HG03045 (cell line): Measurements from ENCODE around the gene MTRR.

Experiments
- ATAC-seq: cut with Tn5 transposase; IDR thresholded peaks from one replicate; pipeline ENCODE4 v1.9.1; 2021; ENCODE audit warnings: mild to moderate bottlenecking, moderate library complexity; ENCODE audit not compliant: unreplicated experiment

MTRR gene

GRCh38 chr5:7856855-7857254 is 12.1 kb upstream of the MTRR start:
- ATAC-seq: no peak

DNA sequence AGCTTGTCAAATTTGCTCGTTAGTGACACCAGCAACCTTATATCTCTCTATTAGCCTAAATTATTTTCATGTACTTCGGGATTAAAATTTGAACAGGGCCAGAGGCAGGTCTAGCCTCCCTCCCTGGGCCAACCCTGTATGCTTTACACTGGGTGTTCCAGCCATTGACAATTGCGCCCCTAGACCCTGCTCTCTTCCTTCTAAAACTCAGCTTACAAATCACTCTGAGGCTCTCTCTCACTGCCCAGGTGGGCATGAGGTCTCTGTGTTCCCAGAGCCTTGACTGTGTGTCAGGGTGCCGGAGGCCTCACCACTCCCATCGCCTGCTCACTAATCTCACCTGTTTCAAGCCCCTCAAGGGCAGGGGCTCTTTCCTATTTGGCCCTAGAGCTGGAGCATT is 11.6 kb upstream of the MTRR start:
- ATAC-seq: no peak

- ATAC-seq: no peak
Measured at GRCh38 chr5:7857926-7858632, 10.9 kb upstream of the MTRR start.

GRCh38 chr5:7866196-7866595 is 2.8 kb upstream of the MTRR start:
- ATAC-seq: no peak

GRCh38 chr5:7867260-7867659 is 1.7 kb upstream of the MTRR start:
- ATAC-seq: no peak

GRCh38 chr5:7868427-7868772 is 548 bp upstream of the MTRR start:
- peak; percentile 0 for ATAC-seq

DNA sequence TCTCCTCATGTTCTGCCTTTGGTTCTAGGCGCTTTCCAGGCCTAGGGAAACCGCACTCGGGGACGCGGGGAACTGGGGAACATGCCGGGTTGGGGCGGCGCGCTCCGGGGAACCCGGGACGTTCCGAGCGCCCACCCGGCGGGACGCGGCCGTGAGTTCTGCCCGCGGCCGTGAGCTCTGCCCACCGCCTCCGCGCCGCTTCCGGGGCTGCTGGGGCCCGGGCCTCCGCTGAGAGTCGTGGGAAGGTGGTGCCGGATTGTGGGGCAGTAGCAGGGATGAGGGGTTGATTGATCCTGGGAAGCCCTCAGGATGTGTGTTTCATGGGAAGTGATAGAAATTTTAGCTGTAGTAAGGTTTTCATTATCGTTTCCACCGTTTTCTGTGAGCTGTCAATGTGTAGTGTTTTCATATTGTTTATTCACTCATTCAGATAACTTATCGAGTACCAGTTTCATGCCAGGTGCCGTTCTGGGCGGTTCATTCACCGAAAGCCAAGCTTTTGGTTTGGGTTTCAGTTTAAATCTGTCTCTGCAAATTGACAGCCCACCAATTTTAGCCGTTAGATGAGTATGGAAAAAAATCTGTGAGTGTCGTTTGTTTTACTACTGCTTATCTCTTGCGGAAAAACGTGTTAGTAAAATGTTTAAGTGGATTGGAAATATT is 657 bp downstream of the MTRR start:
- peak; percentile 33 for ATAC-seq

DNA sequence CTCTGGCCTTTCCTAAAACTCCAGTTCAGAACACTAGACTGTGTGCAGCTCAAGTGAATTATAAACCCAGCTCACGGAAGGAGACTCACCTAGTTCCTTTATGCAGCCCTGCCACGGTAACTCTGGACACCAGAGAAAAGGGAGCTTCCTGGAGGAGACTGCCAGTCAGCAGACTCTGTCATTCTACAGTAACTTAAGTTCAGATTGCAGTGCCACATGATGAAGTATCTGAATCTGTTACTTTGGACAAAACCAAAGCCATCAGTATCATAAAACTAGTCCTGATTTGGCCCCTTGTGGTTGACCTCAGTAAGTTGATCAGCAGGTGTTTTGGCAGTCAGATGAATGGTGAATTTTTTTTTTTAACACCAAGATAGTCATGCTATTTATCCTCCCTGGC is 2.7 kb downstream of the MTRR start:
- peak; percentile 18 for ATAC-seq

DNA sequence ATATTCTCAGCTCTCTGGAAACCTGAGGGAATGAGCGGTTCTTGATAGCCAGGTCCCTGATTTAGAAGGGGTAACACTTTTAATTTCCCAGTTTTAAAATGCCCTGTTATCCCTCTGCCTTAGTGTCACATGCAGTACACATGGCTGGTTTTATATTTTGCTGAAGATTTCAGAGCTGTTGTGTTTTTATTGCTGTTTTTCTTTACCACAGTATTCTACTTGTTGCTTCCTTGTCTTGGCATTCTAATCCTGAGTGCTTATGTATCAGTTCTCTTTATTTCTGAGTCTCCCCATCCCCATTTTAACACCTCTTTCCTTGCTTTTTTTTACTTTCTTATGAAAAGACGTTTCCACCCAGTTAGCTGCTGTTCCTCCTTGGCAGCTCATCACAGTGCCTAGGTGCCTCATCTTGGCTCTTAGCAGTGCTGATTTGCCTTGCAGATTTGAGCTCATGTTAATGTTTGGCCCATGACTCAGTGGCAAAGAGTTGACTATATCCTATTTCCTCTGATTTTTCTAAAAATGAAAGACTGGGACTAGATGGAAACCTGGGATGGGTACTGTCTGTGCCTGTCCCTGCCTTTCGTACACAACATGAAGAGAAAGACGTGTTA is 3.7 kb downstream of the MTRR start:
- no peak for ATAC-seq

GRCh38 chr5:7873216-7873615 is 4.3 kb downstream of the MTRR start:
- no peak for ATAC-seq

DNA sequence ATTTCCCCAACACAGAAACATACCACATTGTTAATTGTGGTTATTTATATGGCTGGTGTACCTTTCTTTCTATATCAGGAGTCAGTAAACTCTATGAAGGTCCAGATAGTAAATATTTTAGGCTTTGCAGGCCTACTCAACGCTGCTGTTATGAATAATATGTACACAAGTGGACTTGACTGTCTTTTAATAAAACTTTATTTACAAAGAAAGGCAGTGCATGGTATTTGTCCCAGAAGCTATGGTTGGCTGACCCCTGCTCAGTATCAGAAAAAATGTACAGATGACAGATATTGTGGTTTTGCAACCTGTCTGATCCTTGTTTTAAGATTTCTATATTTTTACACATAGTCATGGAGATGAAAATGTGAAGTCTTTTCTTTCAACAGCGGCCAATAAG is 5.7 kb downstream of the MTRR start:
- ATAC-seq: no peak

DNA sequence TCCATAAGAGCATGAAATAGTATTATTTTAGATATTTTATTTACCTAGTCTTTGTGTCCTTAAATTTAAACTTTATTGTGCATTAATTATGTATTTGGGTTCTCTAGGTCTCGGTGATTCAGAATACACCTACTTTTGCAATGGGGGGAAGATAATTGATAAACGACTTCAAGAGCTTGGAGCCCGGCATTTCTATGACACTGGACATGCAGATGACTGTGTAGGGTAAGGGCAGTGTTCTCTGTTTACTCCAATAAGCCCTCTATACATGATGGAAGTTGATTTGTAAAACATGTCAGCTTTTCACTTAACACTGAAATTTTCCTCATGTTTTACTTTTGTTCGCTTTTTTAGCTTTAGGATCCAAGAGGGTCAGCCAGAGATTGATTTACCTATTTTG is 6.2 kb downstream of the MTRR start:
- ATAC-seq: no peak

DNA sequence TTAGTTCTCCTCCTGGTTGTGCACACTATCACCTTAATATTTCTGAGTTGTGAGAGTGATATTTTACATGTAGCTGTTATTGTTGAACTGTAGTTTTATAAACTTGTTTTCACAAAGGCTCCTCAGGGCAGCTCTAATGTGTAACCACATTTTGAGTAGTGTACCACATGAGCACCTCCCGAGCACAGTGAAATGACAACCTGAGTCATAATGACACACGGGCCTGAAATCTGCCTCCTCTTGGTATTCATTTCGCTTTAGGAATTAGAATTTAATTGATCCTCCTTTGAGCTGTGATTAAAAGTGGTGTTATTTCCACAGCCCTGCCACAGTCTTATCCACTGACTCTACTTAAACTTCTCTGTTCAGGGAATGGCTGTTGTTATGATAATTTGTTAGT is 7.9 kb downstream of the MTRR start:
- peak; percentile 50 for ATAC-seq

GRCh38 chr5:7877851-7878250 is 8.9 kb downstream of the MTRR start:
- ATAC-seq: no peak

DNA sequence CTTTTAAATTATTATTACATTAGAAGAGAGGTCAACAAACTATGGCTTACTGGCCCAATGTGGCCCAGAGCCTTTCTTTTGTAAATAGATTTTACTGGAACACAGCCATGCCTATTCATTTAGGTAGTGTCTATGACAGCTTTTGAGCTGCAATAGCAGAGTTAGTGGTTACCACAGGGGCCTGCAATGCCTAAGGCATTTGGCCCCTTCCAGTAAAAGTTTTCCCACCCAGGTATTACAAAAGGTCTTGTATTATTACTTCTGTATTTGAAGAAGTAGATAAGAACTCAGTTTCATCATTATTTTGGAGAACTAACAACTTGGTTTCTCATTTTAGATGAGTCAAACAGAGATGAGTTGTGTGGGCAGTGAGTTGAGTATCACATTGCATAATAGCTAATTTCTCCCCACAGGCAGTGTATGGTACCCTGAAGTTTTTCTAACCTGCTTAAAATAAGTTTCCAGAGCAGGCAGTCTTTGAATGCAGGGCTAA is 9.5 kb downstream of the MTRR start:
- peak; percentile 91 for ATAC-seq

GRCh38 chr5:7881091-7881490 is 12.1 kb downstream of the MTRR start:
- no peak for ATAC-seq

DNA sequence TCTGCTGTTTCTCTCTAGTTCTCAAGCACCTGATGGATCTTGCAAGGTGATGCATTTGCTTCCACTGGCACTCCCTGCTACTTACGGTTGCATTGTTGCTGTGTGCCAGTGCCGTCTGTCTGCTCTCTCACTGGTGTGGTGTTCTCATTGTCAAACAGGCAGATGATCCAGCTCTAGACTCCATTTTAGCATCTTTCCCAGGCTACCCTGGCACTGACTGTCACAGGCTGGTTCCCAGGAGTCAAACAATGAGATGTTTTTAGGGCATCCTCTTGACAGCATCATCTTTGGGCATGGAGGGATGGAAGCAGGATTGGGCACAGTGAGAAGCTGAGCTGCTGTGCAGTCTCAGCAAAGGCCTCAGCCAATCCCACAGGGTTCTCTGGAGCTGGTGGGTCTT is 12.9 kb downstream of the MTRR start:
- ATAC-seq: no peak

DNA sequence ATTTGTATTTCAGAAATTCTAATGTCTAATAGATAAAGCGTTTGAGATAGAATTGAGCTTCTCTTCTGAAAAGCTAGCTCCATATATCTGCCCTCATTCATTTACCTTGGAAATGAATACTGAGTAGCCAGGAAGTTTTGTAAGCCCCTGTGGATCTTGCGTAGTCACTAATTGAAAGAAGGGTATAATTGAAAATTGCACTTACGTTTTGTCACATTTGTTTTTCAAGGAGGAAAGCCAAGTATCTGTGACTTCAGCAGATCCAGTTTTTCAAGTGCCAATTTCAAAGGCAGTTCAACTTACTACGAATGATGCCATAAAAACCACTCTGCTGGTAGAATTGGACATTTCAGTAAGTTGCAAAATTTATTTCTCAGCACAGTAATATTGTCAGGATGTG is 14.0 kb downstream of the MTRR start:
- ATAC-seq: no peak

GRCh38 chr5:7884491-7885267 is 15.7 kb downstream of the MTRR start:
- ATAC-seq: no peak

DNA sequence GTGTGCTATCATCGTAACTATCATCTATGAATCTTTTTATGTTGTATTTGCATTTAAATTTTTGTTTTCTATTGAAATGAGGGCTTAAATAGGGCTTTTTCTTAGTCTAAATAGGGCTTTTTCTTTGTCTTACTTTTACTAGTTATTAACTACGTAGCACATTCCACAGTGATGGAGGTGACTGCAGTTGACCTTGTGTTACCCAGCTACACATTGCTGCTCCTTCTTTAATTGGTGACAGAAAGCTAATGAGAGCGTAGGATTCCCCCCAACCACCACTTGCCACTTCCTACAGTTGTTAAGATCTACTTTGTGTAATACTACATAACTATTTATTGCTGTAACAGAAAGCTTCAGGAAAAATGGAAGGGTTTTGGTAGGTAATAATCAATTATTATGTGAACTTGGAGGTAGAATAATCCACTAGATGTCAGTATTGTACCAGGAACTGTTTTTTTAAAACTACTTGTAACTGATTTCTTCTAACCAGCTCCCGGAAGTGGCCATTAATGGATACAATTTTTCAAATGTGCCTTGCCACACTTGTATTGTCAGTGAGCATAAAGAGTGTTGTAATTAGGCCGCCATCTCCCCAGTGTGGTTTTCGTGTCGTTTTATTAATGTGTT is 18.0 kb downstream of the MTRR start:
- no peak for ATAC-seq

GRCh38 chr5:7888901-7889300 is 20.0 kb downstream of the MTRR start:
- no peak for ATAC-seq
